Measurements from ENCODE around the gene MTMR3.

Gene MTMR3

GRCh38 chr22:30036656-30037055 lies 153.7 kb downstream of the MTMR3 start:
- H3K36me3 ChIP-seq (ENCODE audit: control insufficient read depth, insufficient read depth, low read length): peaks cover 3% of the 10 kb centered on the region
- peaks cover 3% of the 10 kb centered on the region for H3K4me1 ChIP-seq (ENCODE audit: control insufficient read depth, insufficient read depth, low read length)
- H3K9ac ChIP-seq (ENCODE audit: low read depth, low read length): no peak overlapping the region
- H3K9me3 ChIP-seq (ENCODE audit: control insufficient read depth, insufficient read depth, low read length): no peaks in the 10 kb centered on the region
- no peak overlapping the region for H3K4me3 ChIP-seq (ENCODE audit: low read depth, low read length)
- no peaks in the 10 kb centered on the region for H3K27me3 ChIP-seq (ENCODE audit: control insufficient read depth, insufficient read depth, low read length)

DNA sequence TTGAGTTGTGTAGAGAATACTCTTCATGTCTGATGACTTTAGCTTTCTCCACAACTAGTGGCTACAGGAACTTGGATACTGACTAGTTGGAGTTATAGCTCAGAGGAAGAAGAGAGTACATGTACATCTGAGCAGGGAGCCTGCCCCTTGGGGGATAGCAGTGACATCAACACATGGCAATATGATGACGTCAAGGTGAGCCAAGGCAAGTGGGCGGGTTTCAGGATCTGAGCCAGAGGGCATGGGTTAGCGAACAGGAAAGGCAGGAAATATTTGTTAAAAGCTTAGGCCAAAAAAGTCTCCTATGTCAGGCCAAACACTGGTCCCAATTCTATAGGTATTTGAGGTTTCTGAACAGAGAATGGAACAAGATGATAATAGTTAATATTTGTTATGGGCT lies 155.2 kb downstream of the MTMR3 start:
- Histone ChIP-seq H3K27me3 (ENCODE audit: control insufficient read depth, insufficient read depth, low read length) (no peaks in the 10 kb centered on the region), H3K4me1 (ENCODE audit: control insufficient read depth, insufficient read depth, low read length) (peaks cover 3% of the 10 kb centered on the region), H3K4me3 (ENCODE audit: low read depth, low read length) (no peak overlapping the region), H3K9ac (ENCODE audit: low read depth, low read length) (no peak overlapping the region), H3K36me3 (ENCODE audit: control insufficient read depth, insufficient read depth, low read length) (peaks cover 6% of the 10 kb centered on the region), H3K9me3 (ENCODE audit: control insufficient read depth, insufficient read depth, low read length) (no peaks in the 10 kb centered on the region)

GRCh38 chr22:30040499-30041260 lies 157.7 kb downstream of the MTMR3 start:
- Histone ChIP-seq H3K4me1 (ENCODE audit: control insufficient read depth, insufficient read depth, low read length) (peaks cover 3% of the 10 kb centered on the region), H3K36me3 (ENCODE audit: control insufficient read depth, insufficient read depth, low read length) (peaks cover 6% of the 10 kb centered on the region), H3K4me3 (ENCODE audit: low read depth, low read length) (no peak overlapping the region), H3K27me3 (ENCODE audit: control insufficient read depth, insufficient read depth, low read length) (no peaks in the 10 kb centered on the region), H3K9me3 (ENCODE audit: control insufficient read depth, insufficient read depth, low read length) (no peaks in the 10 kb centered on the region), H3K9ac (ENCODE audit: low read depth, low read length) (no peak overlapping the region)

DNA sequence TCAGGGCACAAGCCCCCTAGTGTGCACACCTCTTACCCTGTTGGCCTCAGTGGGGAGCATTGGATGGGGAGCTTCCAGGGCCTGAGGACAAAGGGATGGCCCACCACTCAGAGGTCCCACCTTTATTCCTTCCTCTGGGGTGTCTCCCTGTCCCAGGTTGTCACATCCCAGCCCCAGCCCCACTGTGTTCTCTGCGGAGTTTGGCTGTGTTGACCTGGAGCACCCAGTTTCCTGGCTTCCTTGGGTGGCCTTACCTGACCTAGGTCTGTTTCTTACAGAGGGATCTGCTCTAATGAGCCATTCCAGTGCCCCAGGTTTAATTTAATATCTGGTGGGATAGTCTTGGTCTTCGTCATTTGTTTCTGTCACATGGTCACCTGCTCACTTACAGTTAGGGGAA lies 158.5 kb downstream of the MTMR3 start:
- Histone ChIP-seq H3K9ac (ENCODE audit: low read depth, low read length) (no peak overlapping the region), H3K4me1 (ENCODE audit: control insufficient read depth, insufficient read depth, low read length) (peaks cover 3% of the 10 kb centered on the region), H3K36me3 (ENCODE audit: control insufficient read depth, insufficient read depth, low read length) (peaks cover 6% of the 10 kb centered on the region), H3K4me3 (ENCODE audit: low read depth, low read length) (no peak overlapping the region), H3K9me3 (ENCODE audit: control insufficient read depth, insufficient read depth, low read length) (no peaks in the 10 kb centered on the region), H3K27me3 (ENCODE audit: control insufficient read depth, insufficient read depth, low read length) (no peaks in the 10 kb centered on the region)

DNA sequence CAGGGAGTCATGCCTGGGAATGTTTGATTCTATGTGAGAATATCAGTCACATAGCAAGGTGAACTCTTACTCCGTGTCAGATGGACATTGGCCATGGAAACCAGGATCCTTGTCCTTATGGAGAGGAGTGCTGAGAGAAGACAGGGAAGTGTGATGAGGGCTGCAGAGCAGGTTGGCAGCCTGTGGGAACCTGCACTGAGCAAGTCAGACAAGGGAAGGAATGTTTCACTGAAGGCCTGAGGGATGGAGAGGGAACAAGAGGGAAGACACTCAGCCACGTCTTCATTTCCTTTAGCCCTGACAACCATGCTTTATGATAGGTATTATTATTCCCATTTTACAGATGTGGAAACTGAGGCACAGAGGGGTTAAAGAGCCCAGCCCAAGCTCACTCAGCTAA lies 158.9 kb downstream of the MTMR3 start:
- H3K9ac ChIP-seq (ENCODE audit: low read depth, low read length): no peak overlapping the region
- peaks cover 3% of the 10 kb centered on the region for H3K4me1 ChIP-seq (ENCODE audit: control insufficient read depth, insufficient read depth, low read length)
- H3K9me3 ChIP-seq (ENCODE audit: control insufficient read depth, insufficient read depth, low read length): no peaks in the 10 kb centered on the region
- H3K27me3 ChIP-seq (ENCODE audit: control insufficient read depth, insufficient read depth, low read length): no peaks in the 10 kb centered on the region
- H3K4me3 ChIP-seq (ENCODE audit: low read depth, low read length): no peak overlapping the region
- H3K36me3 ChIP-seq (ENCODE audit: control insufficient read depth, insufficient read depth, low read length): peaks cover 6% of the 10 kb centered on the region

GRCh38 chr22:30043161-30043560 lies 160.2 kb downstream of the MTMR3 start:
- Histone ChIP-seq H3K4me3 (ENCODE audit: low read depth, low read length) (no peak overlapping the region), H3K4me1 (ENCODE audit: control insufficient read depth, insufficient read depth, low read length) (no peaks in the 10 kb centered on the region), H3K9me3 (ENCODE audit: control insufficient read depth, insufficient read depth, low read length) (no peaks in the 10 kb centered on the region), H3K36me3 (ENCODE audit: control insufficient read depth, insufficient read depth, low read length) (peaks cover 6% of the 10 kb centered on the region), H3K9ac (ENCODE audit: low read depth, low read length) (no peak overlapping the region), H3K27me3 (ENCODE audit: control insufficient read depth, insufficient read depth, low read length) (no peaks in the 10 kb centered on the region)

DNA sequence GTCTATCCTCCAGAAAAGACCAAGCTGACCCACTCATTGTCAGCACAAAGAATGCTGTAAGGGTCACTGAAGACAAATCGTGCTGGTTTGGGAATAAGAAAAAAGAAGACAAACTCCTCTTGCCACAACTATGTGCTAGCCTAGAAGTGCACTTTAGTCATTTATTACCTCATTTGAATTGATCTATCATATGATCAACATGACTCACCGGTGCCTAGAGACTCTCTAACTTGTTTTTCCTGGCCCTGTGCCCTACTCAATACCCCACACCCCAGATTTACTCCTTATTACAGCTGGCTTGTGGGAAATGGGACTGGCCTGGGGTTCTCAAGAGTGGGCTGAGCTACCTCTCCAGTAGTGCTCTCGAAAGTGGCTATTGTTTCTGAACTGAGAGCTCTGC lies 161.4 kb downstream of the MTMR3 start:
- H3K4me3 ChIP-seq (ENCODE audit: low read depth, low read length): no peak overlapping the region
- no peaks in the 10 kb centered on the region for H3K9me3 ChIP-seq (ENCODE audit: control insufficient read depth, insufficient read depth, low read length)
- no peak overlapping the region for H3K9ac ChIP-seq (ENCODE audit: low read depth, low read length)
- no peaks in the 10 kb centered on the region for H3K27me3 ChIP-seq (ENCODE audit: control insufficient read depth, insufficient read depth, low read length)
- H3K4me1 ChIP-seq (ENCODE audit: control insufficient read depth, insufficient read depth, low read length): no peaks in the 10 kb centered on the region
- peaks cover 6% of the 10 kb centered on the region for H3K36me3 ChIP-seq (ENCODE audit: control insufficient read depth, insufficient read depth, low read length)

DNA sequence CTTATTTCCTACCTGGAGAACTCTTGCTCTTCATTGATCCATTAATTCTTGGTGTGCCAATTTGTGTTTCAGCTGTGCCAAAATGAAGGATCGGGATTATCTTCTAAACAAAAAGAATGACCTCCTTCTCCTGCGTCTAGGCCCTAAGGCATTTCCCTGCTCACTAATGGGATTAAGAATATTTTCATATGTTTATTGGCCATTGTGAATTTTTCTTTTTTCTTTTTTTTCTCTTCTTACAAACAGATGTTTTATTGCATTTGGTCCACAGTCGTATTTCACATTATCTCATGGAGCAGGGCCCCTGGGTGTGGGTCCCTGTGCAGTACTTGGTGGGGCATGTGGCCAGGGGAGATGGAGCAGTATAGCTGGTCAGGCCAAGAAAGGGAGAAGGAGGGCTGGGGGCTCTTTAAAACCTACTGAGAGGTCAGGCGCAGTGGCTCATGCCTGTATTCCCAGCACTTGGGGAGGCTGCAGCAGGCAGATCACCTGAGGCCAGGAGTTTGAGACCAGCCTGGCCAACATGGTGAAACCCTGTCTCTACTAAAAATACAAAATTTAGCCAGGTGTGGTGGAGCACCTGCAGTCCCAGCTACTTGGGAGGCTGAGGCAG lies 162.0 kb downstream of the MTMR3 start:
- H3K9me3 ChIP-seq (ENCODE audit: control insufficient read depth, insufficient read depth, low read length): no peaks in the 10 kb centered on the region
- peaks cover 6% of the 10 kb centered on the region for H3K36me3 ChIP-seq (ENCODE audit: control insufficient read depth, insufficient read depth, low read length)
- H3K27me3 ChIP-seq (ENCODE audit: control insufficient read depth, insufficient read depth, low read length): no peaks in the 10 kb centered on the region
- no peak overlapping the region for H3K4me3 ChIP-seq (ENCODE audit: low read depth, low read length)
- H3K9ac ChIP-seq (ENCODE audit: low read depth, low read length): no peak overlapping the region
- no peaks in the 10 kb centered on the region for H3K4me1 ChIP-seq (ENCODE audit: control insufficient read depth, insufficient read depth, low read length)

DNA sequence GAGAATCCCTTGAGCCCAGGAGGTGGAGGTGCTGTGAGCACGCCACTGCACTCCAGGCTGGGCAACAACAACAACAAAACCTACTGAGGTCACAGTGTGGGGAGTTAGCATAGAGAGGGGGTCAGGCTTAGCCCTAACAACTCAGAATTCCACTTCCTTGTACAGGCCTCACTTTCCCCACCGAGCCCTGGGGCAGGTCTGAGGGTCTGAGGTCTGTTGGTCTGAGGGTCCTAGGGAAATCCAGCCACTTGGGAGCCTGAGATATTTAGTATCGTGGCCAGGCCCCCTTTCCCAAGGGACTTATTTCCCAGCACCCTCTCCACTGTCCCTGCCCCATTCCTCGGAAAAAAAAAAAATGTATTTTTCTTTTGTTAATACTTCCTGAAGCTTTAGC lies 162.5 kb downstream of the MTMR3 start:
- no peak overlapping the region for H3K4me3 ChIP-seq (ENCODE audit: low read depth, low read length)
- H3K27me3 ChIP-seq (ENCODE audit: control insufficient read depth, insufficient read depth, low read length): no peaks in the 10 kb centered on the region
- no peak overlapping the region for H3K9ac ChIP-seq (ENCODE audit: low read depth, low read length)
- H3K9me3 ChIP-seq (ENCODE audit: control insufficient read depth, insufficient read depth, low read length): no peaks in the 10 kb centered on the region
- H3K36me3 ChIP-seq (ENCODE audit: control insufficient read depth, insufficient read depth, low read length): peaks cover 6% of the 10 kb centered on the region
- no peaks in the 10 kb centered on the region for H3K4me1 ChIP-seq (ENCODE audit: control insufficient read depth, insufficient read depth, low read length)

DNA sequence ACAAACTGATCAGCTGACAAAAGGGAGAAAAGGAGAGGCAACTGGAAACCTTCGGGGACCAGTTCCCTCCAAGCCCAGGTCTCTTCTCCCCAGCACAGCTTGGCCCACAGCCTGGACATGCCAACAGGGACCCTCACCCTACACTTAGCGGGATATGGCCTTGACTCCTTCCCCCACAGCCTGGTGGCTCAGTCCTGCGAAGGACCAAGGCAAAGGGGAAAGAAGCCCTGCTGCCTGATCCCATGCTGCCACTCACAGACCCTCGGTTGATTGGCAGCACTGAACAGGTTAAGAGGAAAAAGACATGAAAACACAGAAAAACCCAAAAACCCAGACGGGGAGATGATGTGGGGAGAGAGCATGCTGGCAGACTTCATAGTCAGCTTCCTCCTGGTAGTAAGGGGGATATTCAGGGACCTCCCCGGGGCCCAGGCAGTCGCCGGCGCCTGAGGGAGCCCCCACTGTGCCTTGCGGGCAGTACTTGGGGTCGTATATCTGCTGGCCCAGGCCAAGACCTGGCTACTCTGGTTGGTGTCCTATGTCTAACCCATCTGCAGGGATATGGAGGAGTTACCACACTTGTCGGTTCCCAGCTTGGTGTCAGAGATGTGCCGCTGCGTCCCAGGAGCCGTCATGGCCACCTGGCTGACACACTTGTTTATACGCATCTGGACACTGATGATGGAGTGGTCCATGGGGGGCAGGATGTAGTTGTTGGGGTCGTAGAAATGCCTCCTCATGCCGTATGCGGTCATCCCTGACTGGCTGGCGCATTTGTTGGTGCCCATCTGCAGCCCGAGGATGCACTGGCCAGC lies 163.1 kb downstream of the MTMR3 start:
- Histone ChIP-seq H3K36me3 (ENCODE audit: control insufficient read depth, insufficient read depth, low read length) (peaks cover 6% of the 10 kb centered on the region), H3K4me1 (ENCODE audit: control insufficient read depth, insufficient read depth, low read length) (no peaks in the 10 kb centered on the region), H3K27me3 (ENCODE audit: control insufficient read depth, insufficient read depth, low read length) (no peaks in the 10 kb centered on the region), H3K9me3 (ENCODE audit: control insufficient read depth, insufficient read depth, low read length) (no peaks in the 10 kb centered on the region), H3K4me3 (ENCODE audit: low read depth, low read length) (no peak overlapping the region), H3K9ac (ENCODE audit: low read depth, low read length) (no peak overlapping the region)

GRCh38 chr22:30046716-30047363 lies 163.9 kb downstream of the MTMR3 start:
- no peak overlapping the region for H3K4me3 ChIP-seq (ENCODE audit: low read depth, low read length)
- H3K9me3 ChIP-seq (ENCODE audit: control insufficient read depth, insufficient read depth, low read length): no peaks in the 10 kb centered on the region
- peaks cover 1% of the 10 kb centered on the region for H3K36me3 ChIP-seq (ENCODE audit: control insufficient read depth, insufficient read depth, low read length)
- H3K9ac ChIP-seq (ENCODE audit: low read depth, low read length): no peak overlapping the region
- no peaks in the 10 kb centered on the region for H3K27me3 ChIP-seq (ENCODE audit: control insufficient read depth, insufficient read depth, low read length)
- no peaks in the 10 kb centered on the region for H3K4me1 ChIP-seq (ENCODE audit: control insufficient read depth, insufficient read depth, low read length)

Measured in iPS-15b (cell line).